Muscle layer of duodenum (tissue), 2 donors: ENCODE results near the gene NAT14.
A peak's percentile ranks its signal among the peaks of the same experiment; 100 is the strongest.

ENCODE experiments used
- H3K27ac ChIP-seq: one replicate; pipeline ENCODE4 v1.7.0; 2013; ENCODE audit warnings: mild to moderate bottlenecking, low read length
- H3K27me3 ChIP-seq: one replicate; pipeline ENCODE4 v1.7.0; 2013; ENCODE audit warnings: low read depth, mild to moderate bottlenecking, control low read depth, low read length
- H3K36me3 ChIP-seq, 2 donors: one replicate each; pipeline ENCODE4 v1.7.0; 2013; ENCODE audit warnings: low read length in 2 of 2, control low read depth in 1 of 2, mild to moderate bottlenecking in 1 of 2; ENCODE audit not compliant: insufficient read depth in 2 of 2, control insufficient read depth in 1 of 2
- H3K4me1 ChIP-seq, 2 donors: one replicate each; pipeline ENCODE4 v1.7.0; 2013; ENCODE audit warnings: low read length in 2 of 2, mild to moderate bottlenecking in 2 of 2, control low read depth in 1 of 2, moderate library complexity in 1 of 2; ENCODE audit not compliant: insufficient read depth in 2 of 2, control insufficient read depth in 1 of 2
- H3K4me3 ChIP-seq, 2 donors: one replicate each; pipeline ENCODE4 v1.7.0; 2013; ENCODE audit warnings: low read length in 2 of 2, low read depth in 1 of 2, mild to moderate bottlenecking in 1 of 2
- H3K9me3 ChIP-seq, 2 donors: one replicate each; pipeline ENCODE4 v1.7.0; 2013; ENCODE audit warnings: low read length in 2 of 2, control low read depth in 1 of 2, mild to moderate bottlenecking in 1 of 2; ENCODE audit not compliant: control insufficient read depth in 1 of 2
- donor health status: healthy.

The NAT14 gene

GRCh38 chr19:55476100-55476775, 8.8 kb upstream of the NAT14 start, which contains the start of gene ZNF628:
Gene ZNF628 (plus strand): TSS chr19:55476617. CDS start chr19:55479911, 3,294 bp downstream.
- H3K36me3 ChIP-seq = peaks cover 0 to 6% of the 10 kb centered on the region in 2 donors
- H3K27ac ChIP-seq = peak within 1 kb of the TSS; percentile 87
- no peaks in the 10 kb centered on the region for H3K27me3 ChIP-seq
- no peaks in the 10 kb centered on the region for H3K9me3 ChIP-seq
- peaks cover 9 to 16% of the 10 kb centered on the region in 2 donors for H3K4me1 ChIP-seq
- H3K4me3 ChIP-seq = peak within 1 kb of the TSS; percentile 75 to 87

GRCh38 chr19:55477905-55478304, 7.1 kb upstream of the NAT14 start:
- Histone ChIP-seq H3K4me1 (peaks cover 9 to 16% of the 10 kb centered on the region in 2 donors), H3K36me3 (peaks cover 0 to 15% of the 10 kb centered on the region in 2 donors), H3K9me3 (no peaks in the 10 kb centered on the region), H3K4me3 (peak overlapping the region; percentile 16 to 75), H3K27me3 (no peaks in the 10 kb centered on the region), H3K27ac (no peak overlapping the region)

GRCh38 chr19:55478364-55478763, 6.6 kb upstream of the NAT14 start:
- Histone ChIP-seq H3K27ac (no peak overlapping the region), H3K27me3 (no peaks in the 10 kb centered on the region), H3K4me1 (peaks cover 9 to 16% of the 10 kb centered on the region in 2 donors), H3K4me3 (no peak overlapping the region), H3K36me3 (peaks cover 0 to 19% of the 10 kb centered on the region in 2 donors), H3K9me3 (no peaks in the 10 kb centered on the region)

GRCh38 chr19:55479045-55479444, 5.9 kb upstream of the NAT14 start:
- H3K4me1 ChIP-seq = peaks cover 9 to 22% of the 10 kb centered on the region in 2 donors
- no peaks in the 10 kb centered on the region for H3K9me3 ChIP-seq
- no peak overlapping the region for H3K4me3 ChIP-seq
- peaks cover 0 to 19% of the 10 kb centered on the region in 2 donors for H3K36me3 ChIP-seq
- no peak overlapping the region for H3K27ac ChIP-seq
- H3K27me3 ChIP-seq = no peaks in the 10 kb centered on the region

- H3K4me3 ChIP-seq = no peak overlapping the region
- no peaks in the 10 kb centered on the region for H3K9me3 ChIP-seq
- H3K27me3 ChIP-seq = no peaks in the 10 kb centered on the region
- no peak overlapping the region for H3K27ac ChIP-seq
- H3K4me1 ChIP-seq = peaks cover 9 to 28% of the 10 kb centered on the region in 2 donors
- peaks cover 0 to 19% of the 10 kb centered on the region in 2 donors for H3K36me3 ChIP-seq
Measured at GRCh38 chr19:55479451-55480230, 5.3 kb upstream of the NAT14 start.

GRCh38 chr19:55481148-55481793, 3.7 kb upstream of the NAT14 start:
- no peaks in the 10 kb centered on the region for H3K9me3 ChIP-seq
- peaks cover 0 to 19% of the 10 kb centered on the region in 2 donors for H3K36me3 ChIP-seq
- peaks cover 8 to 34% of the 10 kb centered on the region in 2 donors for H3K4me1 ChIP-seq
- no peak overlapping the region for H3K4me3 ChIP-seq
- no peak overlapping the region for H3K27ac ChIP-seq
- H3K27me3 ChIP-seq = no peaks in the 10 kb centered on the region

- H3K27me3 ChIP-seq = no peaks in the 10 kb centered on the region
- H3K27ac ChIP-seq = no peak overlapping the region
- H3K36me3 ChIP-seq = peaks cover 0 to 19% of the 10 kb centered on the region in 2 donors
- H3K4me3 ChIP-seq = no peak overlapping the region
- peaks cover 8 to 39% of the 10 kb centered on the region in 2 donors for H3K4me1 ChIP-seq
- H3K9me3 ChIP-seq = no peaks in the 10 kb centered on the region
Measured at GRCh38 chr19:55481794-55482155, 3.2 kb upstream of the NAT14 start.

- peaks cover 0 to 19% of the 10 kb centered on the region in 2 donors for H3K36me3 ChIP-seq
- H3K27me3 ChIP-seq = no peaks in the 10 kb centered on the region
- no peak overlapping the region for H3K27ac ChIP-seq
- no peak overlapping the region for H3K4me3 ChIP-seq
- peaks cover 8 to 41% of the 10 kb centered on the region in 2 donors for H3K4me1 ChIP-seq
- no peaks in the 10 kb centered on the region for H3K9me3 ChIP-seq
Measured at GRCh38 chr19:55482156-55482961, 2.6 kb upstream of the NAT14 start.

- Histone ChIP-seq H3K36me3 (peaks cover 0 to 19% of the 10 kb centered on the region in 2 donors), H3K27me3 (no peaks in the 10 kb centered on the region), H3K9me3 (no peaks in the 10 kb centered on the region), H3K4me1 (peaks cover 3 to 42% of the 10 kb centered on the region in 2 donors), H3K4me3 (no peak overlapping the region), H3K27ac (no peak overlapping the region)
Measured at GRCh38 chr19:55482967-55483705, 1.9 kb upstream of the NAT14 start.
